ENCODE results near the gene VAMP1.
"Not testable (repeated sequence)": the region's sequence is repeated elsewhere in the genome, so short reads cannot be mapped to it uniquely, and the experiment has no call there.

The VAMP1 gene

DNA sequence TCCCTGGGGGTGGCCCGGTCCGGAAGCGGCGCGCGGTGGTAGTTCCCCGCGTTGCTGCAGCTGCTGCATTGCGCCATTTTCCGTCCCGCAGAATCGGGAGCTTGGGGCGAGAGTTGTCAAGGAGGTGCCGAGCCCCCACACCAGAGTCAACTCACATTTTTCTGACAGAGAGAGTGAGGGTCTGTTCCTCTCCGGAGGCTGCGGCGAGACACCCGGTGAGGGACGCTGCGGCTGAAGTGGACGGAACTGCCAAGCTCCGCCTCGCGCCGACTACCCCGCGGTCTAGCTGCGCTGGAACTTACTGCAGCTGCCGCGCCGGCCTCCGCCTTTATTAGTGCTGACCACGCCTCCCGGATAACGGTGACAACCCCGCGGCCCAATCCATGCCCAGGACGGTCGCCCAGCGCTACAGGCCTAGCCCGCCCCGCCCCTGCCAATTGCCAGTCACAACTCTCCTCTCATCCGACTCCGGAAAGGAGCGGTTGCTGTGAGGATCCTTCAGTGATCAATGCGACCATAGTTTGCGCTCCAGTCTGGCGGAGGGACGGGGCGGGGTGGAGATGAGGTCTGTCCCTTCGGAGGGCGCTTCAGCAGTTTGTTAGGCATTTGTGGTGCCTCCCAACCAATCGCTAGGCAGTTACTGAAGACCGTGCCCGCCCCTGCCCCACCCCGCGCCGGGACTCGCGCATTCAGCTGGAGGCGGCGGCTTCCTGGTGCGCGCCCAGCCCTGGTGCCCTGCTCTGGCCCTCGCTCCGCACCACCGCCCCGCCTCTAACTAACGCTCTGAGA lies at the start of gene VAMP1:
Gene VAMP1, minus strand, starts transcription at position 303 of the 789 bp plus-strand sequence. Its CDS starts 146 bp downstream, at position 157.
- Histone ChIP-seq H3K9me3 (peaks cover 29% of the 10 kb centered on the region), H3K27me3 (no peaks in the 10 kb centered on the region), H3K27ac (peak within 1 kb of the TSS; percentile 94), H3K4me3 (peak within 1 kb of the TSS; percentile 91), H3K4me2 (peak within 1 kb of the TSS; percentile 98), H3K4me1 (peaks cover 53% of the 10 kb centered on the region), H4K20me1 (peaks cover 8% of the 10 kb centered on the region; the same call in 1 of the 2 replicates), H3K36me3 (peaks cover 36% of the 10 kb centered on the region), H3K9ac (peak within 1 kb of the TSS; percentile 95)
- TF ChIP-seq Cebpa-rat (IDR thresholded peaks at IDR 0.05), result peak; percentile 67; the same call in 1 of the 2 replicates

DNA sequence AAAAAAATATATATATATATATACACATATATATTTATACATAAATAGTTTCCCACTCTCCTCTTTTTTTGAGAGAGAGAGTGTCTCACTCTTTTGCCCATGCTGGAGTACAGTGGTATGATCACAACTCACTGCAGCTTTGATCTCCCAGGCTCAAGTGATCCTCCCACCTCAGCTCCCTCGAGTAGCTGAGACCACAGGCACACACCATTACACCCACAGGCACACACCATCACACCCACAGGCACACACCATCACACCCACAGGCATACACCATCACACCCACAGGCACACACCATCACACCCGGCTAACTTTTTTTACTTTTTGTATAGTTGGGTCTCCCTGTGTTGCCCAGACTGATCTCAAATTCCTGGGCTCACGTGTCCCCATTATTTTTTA lies 49.7 kb upstream of the VAMP1 start:
- Histone ChIP-seq H3K4me2 (no peak overlapping the region), H3K9ac (no peak overlapping the region), H3K36me3 (peaks cover 100% of the 10 kb centered on the region), H4K20me1 (no peaks in the 10 kb centered on the region), H3K4me1 (no peaks in the 10 kb centered on the region), H3K27ac (no peak overlapping the region), H3K4me3 (no peak overlapping the region), H3K27me3 (no peaks in the 10 kb centered on the region), H3K9me3 (no peaks in the 10 kb centered on the region)
- no peak for TF ChIP-seq Cebpa-rat (IDR thresholded peaks at IDR 0.05)

DNA sequence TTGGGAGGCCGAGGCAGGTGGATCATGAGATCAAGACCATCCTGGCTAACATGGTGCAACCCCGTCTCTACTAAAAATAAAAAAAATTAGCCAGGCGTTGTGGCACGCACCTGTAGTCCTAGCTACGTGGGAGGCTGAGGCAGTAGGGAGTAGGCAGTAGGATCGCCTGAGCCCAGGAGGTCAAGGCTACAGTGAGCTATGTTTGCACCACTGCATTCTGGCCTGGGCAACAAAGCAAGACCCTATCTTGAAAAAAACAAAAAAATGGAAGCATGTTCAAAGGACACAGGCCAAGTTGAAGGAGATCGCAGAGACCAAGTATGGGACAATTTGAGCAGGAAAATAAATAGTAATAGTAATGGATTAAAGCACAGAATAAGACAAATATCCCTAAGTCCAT lies 37.6 kb upstream of the VAMP1 start:
- Histone ChIP-seq H3K27me3 (no peaks in the 10 kb centered on the region), H3K9me3 (no peaks in the 10 kb centered on the region), H3K36me3 (peaks cover 98% of the 10 kb centered on the region), H3K4me3 (no peak overlapping the region), H3K4me2 (no peak overlapping the region), H3K4me1 (no peaks in the 10 kb centered on the region), H4K20me1 (peaks cover 55% of the 10 kb centered on the region), H3K27ac (no peak overlapping the region), H3K9ac (no peak overlapping the region)
- no peak for TF ChIP-seq Cebpa-rat (IDR thresholded peaks at IDR 0.05)

- no peak overlapping the region for H3K4me2 ChIP-seq
- no peak overlapping the region for H3K4me3 ChIP-seq
- no peak for TF ChIP-seq Cebpa-rat (IDR thresholded peaks at IDR 0.05)
- no peaks in the 10 kb centered on the region for H3K9me3 ChIP-seq
- H3K27ac ChIP-seq, result no peak overlapping the region
- no peaks in the 10 kb centered on the region for H3K27me3 ChIP-seq
- peaks cover 98% of the 10 kb centered on the region for H3K36me3 ChIP-seq
- peaks cover 55% of the 10 kb centered on the region for H4K20me1 ChIP-seq
- H3K9ac ChIP-seq, result no peak overlapping the region
- H3K4me1 ChIP-seq, result no peaks in the 10 kb centered on the region
Measured at GRCh38 chr12:6507102-6507998, 36.9 kb upstream of the VAMP1 start.

GRCh38 chr12:6500466-6500865 lies 30.0 kb upstream of the VAMP1 start:
- no peak overlapping the region for H3K4me3 ChIP-seq
- H3K4me2 ChIP-seq, result no peak overlapping the region
- H3K4me1 ChIP-seq, result peaks cover 21% of the 10 kb centered on the region
- peaks cover 20% of the 10 kb centered on the region; the same call in 1 of the 2 replicates for H4K20me1 ChIP-seq
- TF ChIP-seq Cebpa-rat (IDR thresholded peaks at IDR 0.05), result no peak
- no peak overlapping the region for H3K9ac ChIP-seq
- no peak overlapping the region for H3K27ac ChIP-seq
- H3K27me3 ChIP-seq, result no peaks in the 10 kb centered on the region
- peaks cover 98% of the 10 kb centered on the region for H3K36me3 ChIP-seq
- no peaks in the 10 kb centered on the region for H3K9me3 ChIP-seq

DNA sequence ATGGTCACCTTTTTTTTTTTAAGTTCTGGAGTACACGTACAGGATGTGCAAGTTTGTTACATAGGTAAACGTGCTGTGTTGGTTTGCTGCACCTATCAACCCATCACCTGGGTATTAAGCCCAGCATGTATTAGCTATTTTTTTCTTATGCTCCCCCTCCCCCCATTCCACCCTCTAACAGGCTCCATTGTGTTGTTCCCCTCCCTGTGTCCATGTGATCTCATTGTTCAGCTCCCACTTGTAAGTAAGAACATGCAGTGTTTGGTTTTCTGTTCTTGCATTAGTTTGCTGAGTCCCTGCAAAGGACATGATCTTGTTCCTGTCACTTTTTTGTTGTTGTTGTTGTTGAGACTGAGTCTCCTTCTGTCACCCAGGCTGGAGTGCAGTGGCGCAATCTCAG lies 26.8 kb upstream of the VAMP1 start:
- H3K36me3 ChIP-seq, result peaks cover 70% of the 10 kb centered on the region

DNA sequence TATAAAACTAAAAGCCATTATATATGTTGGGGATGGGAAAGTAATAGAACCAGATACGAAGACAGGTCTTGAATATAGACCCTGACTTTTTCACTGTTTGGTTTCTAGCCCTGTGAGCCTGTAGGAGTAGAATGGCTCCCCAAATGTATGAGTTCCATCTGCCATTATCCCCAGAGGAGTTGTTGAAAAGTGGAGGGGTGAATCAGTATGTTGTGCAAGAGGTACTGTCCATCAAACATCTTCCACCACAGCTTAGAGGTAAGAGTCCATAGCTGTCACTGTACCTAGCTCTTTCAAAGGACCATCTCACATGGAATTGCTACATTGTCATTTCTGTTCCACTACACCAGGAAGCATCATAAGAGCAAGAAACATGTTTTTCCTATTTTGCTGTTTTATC lies 24.5 kb upstream of the VAMP1 start:
- Histone ChIP-seq H4K20me1 (no peaks in the 10 kb centered on the region), H3K4me2 (peak overlapping the region; percentile 89), H3K9me3 (no peaks in the 10 kb centered on the region), H3K4me1 (peaks cover 43% of the 10 kb centered on the region), H3K27me3 (no peaks in the 10 kb centered on the region), H3K36me3 (peaks cover 70% of the 10 kb centered on the region), H3K9ac (peak overlapping the region; percentile 93), H3K4me3 (peak overlapping the region; percentile 84), H3K27ac (peak overlapping the region; percentile 97)
- TF ChIP-seq Cebpa-rat (IDR thresholded peaks at IDR 0.05), result 0 out of 2 replicates have a peak, but pooled peaks have one; percentile 13

More for the DNA sequence above, 26.8 kb upstream of the VAMP1 start:
- Histone ChIP-seq H3K4me2 (peak overlapping the region; percentile 89), H3K4me1 (peaks cover 38% of the 10 kb centered on the region)
- not testable (repeated sequence) for H4K20me1 ChIP-seq, H3K27ac ChIP-seq, H3K9me3 ChIP-seq, H3K4me3 ChIP-seq, H3K9ac ChIP-seq, H3K27me3 ChIP-seq

DNA sequence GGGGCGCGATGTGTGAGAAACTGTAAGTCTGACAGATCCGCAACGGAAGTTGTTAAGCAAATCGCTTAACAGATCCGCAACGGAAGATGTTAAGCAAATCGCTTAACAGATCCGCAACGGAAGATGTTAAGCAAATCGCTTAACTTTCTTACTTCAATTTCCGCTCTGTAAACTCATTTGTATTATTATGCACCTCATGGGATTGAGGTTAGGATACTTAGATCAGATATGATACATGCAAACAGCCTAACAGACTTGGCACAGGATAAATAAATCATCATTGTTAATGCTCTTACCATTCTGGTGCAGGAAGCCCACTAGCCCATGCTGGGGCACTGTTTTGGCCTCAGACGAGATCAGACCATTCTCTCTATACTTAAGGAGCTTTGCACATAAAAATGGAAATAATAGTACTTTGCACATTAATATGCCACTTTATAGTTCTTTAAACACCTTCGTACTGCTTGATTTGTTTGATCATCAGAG lies 23.8 kb upstream of the VAMP1 start:
- peak overlapping the region; percentile 84 for H3K4me3 ChIP-seq
- peak overlapping the region; percentile 93 for H3K9ac ChIP-seq
- peak overlapping the region; percentile 97 for H3K27ac ChIP-seq
- no peaks in the 10 kb centered on the region for H3K9me3 ChIP-seq
- peaks cover 43% of the 10 kb centered on the region for H3K4me1 ChIP-seq
- no peaks in the 10 kb centered on the region for H4K20me1 ChIP-seq
- peaks cover 65% of the 10 kb centered on the region for H3K36me3 ChIP-seq
- H3K4me2 ChIP-seq, result peak overlapping the region; percentile 89
- no peaks in the 10 kb centered on the region for H3K27me3 ChIP-seq
- TF ChIP-seq Cebpa-rat (IDR thresholded peaks at IDR 0.05), result no peak

GRCh38 chr12:6493497-6494257 lies 23.2 kb upstream of the VAMP1 start, which contains the start of gene NCAPD2:
NCAPD2 (plus strand) TSS chr12:6494102; CDS start chr12:6495099, 997 bp downstream.
- TF ChIP-seq Cebpa-rat (IDR thresholded peaks at IDR 0.05), result no peak
- H3K9ac ChIP-seq, result peak within 1 kb of the TSS; percentile 93

More at GRCh38 chr12:6493497-6494257, 23.2 kb upstream of the VAMP1 start, which contains the start of gene NCAPD2:
- peaks cover 43% of the 10 kb centered on the region for H3K4me1 ChIP-seq
- peaks cover 59% of the 10 kb centered on the region for H3K36me3 ChIP-seq
- no peaks in the 10 kb centered on the region for H4K20me1 ChIP-seq
- H3K4me2 ChIP-seq, result peak within 1 kb of the TSS; percentile 89
- peak within 1 kb of the TSS; percentile 97 for H3K27ac ChIP-seq
- no peaks in the 10 kb centered on the region for H3K9me3 ChIP-seq
- peak within 1 kb of the TSS; percentile 84 for H3K4me3 ChIP-seq
- no peaks in the 10 kb centered on the region for H3K27me3 ChIP-seq

All from BLaER1 (cell line).